ENCODE data around the gene DHRSX.
"Not testable (repeated sequence)": the region's sequence is repeated elsewhere in the genome, so short reads cannot be mapped to it uniquely, and the experiment has no call there.

Gene DHRSX

DNA sequence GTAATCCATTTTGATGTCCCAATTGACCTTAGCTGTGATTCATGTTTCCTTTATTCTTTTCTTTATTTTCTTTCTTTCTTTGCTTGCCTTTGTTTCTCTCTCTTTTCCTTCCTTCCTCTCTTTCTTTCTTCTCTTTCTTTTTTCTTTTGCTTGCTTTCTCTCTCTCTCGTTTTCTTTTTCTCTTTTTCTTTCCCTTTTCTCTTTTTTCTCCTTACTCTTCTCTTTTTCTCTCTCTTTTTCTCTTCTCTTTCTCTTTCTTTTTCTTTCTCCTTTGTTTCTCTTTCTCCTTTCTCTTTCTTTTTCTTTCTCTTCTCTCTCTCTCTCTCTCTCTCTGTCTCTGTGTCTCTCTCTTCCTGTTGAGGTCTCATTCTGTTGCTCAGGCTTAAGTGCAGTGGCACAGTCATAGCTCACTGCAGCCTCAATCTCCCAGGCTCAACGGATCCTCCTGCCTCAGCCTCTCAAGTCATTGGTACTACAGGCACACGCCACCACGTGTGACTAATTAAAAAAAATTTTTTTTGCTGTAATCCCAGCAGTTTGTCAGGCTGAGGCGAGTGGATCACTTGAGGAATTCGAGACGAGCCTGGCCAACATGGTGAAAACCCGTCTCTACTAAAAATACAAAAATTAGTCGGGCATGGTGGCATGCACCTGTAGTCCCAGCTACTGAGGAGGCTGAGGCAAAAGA is 8.0 kb upstream of the DHRSX start:
- TF ChIP-seq, protein P1, sequence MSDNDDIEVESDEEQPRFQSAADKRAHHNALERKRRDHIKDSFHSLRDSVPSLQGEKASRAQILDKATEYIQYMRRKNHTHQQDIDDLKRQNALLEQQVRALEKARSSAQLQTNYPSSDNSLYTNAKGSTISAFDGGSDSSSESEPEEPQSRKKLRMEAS (IDR thresholded peaks at IDR 0.05; ENCODE audit: low read depth, low read length), result no peak
- TF ChIP-seq MYC (IDR thresholded peaks at IDR 0.05; ENCODE audit: low read depth, low read length) (no peak), POLR2A (IDR thresholded peaks at IDR 0.05; ENCODE audit: extremely low read depth, insufficient read length) (no peak)
- TF ChIP-seq, protein P2, sequence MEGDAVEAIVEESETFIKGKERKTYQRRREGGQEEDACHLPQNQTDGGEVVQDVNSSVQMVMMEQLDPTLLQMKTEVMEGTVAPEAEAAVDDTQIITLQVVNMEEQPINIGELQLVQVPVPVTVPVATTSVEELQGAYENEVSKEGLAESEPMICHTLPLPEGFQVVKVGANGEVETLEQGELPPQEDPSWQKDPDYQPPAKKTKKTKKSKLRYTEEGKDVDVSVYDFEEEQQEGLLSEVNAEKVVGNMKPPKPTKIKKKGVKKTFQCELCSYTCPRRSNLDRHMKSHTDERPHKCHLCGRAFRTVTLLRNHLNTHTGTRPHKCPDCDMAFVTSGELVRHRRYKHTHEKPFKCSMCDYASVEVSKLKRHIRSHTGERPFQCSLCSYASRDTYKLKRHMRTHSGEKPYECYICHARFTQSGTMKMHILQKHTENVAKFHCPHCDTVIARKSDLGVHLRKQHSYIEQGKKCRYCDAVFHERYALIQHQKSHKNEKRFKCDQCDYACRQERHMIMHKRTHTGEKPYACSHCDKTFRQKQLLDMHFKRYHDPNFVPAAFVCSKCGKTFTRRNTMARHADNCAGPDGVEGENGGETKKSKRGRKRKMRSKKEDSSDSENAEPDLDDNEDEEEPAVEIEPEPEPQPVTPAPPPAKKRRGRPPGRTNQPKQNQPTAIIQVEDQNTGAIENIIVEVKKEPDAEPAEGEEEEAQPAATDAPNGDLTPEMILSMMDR (IDR thresholded peaks at IDR 0.05; ENCODE audit: low read depth, low read length), result no peak
- H3K4me3 ChIP-seq (ENCODE audit: low read depth, low read length), result no peak overlapping the region
- no peak for DNase-seq (ENCODE audit: low read depth)

GRCh38 chrX:2507904-2508627 is 7.3 kb upstream of the DHRSX start:
- DNase-seq (ENCODE audit: low read depth), result no peak
- TF ChIP-seq POLR2A (IDR thresholded peaks at IDR 0.05; ENCODE audit: extremely low read depth, insufficient read length) (no peak), MYC (IDR thresholded peaks at IDR 0.05; ENCODE audit: low read depth, low read length) (no peak)
- TF ChIP-seq, protein P1 (IDR thresholded peaks at IDR 0.05; ENCODE audit: low read depth, low read length), result no peak
- TF ChIP-seq, protein P2 (IDR thresholded peaks at IDR 0.05; ENCODE audit: low read depth, low read length), result no peak
- no peak overlapping the region for H3K4me3 ChIP-seq (ENCODE audit: low read depth, low read length)

DNA sequence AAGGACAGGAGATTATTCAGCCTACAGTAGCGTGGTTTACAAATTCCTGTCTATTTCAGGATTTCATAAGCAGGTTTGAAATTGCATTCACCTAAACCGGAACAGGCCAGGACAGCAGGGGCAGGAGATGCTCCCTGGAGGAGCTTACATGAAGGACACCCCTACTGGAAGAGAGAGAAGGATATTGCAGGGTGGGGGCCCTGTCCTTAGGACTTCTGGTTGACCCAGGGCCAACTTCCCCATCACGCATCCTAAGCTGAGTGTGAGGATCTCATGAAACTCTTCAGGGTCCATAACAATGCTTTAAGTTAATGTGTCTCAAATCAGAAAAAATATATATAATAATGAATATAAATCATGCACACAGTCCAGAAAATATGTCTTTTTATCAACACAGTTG is 6.4 kb upstream of the DHRSX start:
- DNase-seq (ENCODE audit: low read depth), result no peak
- no peak for TF ChIP-seq POLR2A (IDR thresholded peaks at IDR 0.05; ENCODE audit: extremely low read depth, insufficient read length)
- TF ChIP-seq MYC (IDR thresholded peaks at IDR 0.05; ENCODE audit: low read depth, low read length), result no peak
- TF ChIP-seq, protein P1 (IDR thresholded peaks at IDR 0.05; ENCODE audit: low read depth, low read length), result no peak
- TF ChIP-seq, protein P2 (IDR thresholded peaks at IDR 0.05; ENCODE audit: low read depth, low read length), result no peak

GRCh38 chrX:2505341-2505740 is 4.6 kb upstream of the DHRSX start:
- not testable (repeated sequence) for DNase-seq (ENCODE audit: low read depth); H3K4me3 ChIP-seq (ENCODE audit: low read depth, low read length)

More for the DNA sequence above, 6.4 kb upstream of the DHRSX start:
- H3K4me3 ChIP-seq (ENCODE audit: low read depth, low read length), result no peak overlapping the region

- H3K4me3 ChIP-seq (ENCODE audit: low read depth, low read length), result no peak overlapping the region
- no peak for DNase-seq (ENCODE audit: low read depth)
- TF ChIP-seq MYC (IDR thresholded peaks at IDR 0.05; ENCODE audit: low read depth, low read length) (no peak), POLR2A (IDR thresholded peaks at IDR 0.05; ENCODE audit: extremely low read depth, insufficient read length) (no peak)
- TF ChIP-seq, protein P2 (IDR thresholded peaks at IDR 0.05; ENCODE audit: low read depth, low read length), result no peak
- TF ChIP-seq, protein P1 (IDR thresholded peaks at IDR 0.05; ENCODE audit: low read depth, low read length), result no peak
Measured at GRCh38 chrX:2504706-2505332, 4.0 kb upstream of the DHRSX start.

Measured in NB4 (cell line).